Measurements from ENCODE around the gene CFL1. TPM values are rescaled to one million over a fixed set of nuclear protein-coding genes. Genes with fewer than 3 reads are reported as not detected.
A peak's percentile ranks its signal among the peaks of the same experiment; 100 is the strongest.

CFL1 gene
- polyA plus RNA-seq, 10 donors: 475 to 750 (median 627) TPM

- DNase-seq: peak in 1 of 3 donors; percentile 50
These were observed 33.5 kb upstream of the CFL1 start for GRCh38 chr11:65891219-65892136.

- peak; percentile 97 to 99 (median 97) for DNase-seq
These were observed 32.6 kb upstream of the CFL1 start, which contains the start of gene CCDC85B for GRCh38 chr11:65890324-65891218. TSS of gene CCDC85B (plus strand) at chr11:65890673. CDS start at chr11:65890784, 111 bp downstream.

- DNase-seq: peak; percentile 97 to 99 (median 98)
These were observed 30.3 kb upstream of the CFL1 start, which contains the start of gene FIBP for GRCh38 chr11:65888163-65888814. TSS of gene FIBP (minus strand) at chr11:65888471. CDS start at chr11:65888418, 53 bp downstream.

DNA sequence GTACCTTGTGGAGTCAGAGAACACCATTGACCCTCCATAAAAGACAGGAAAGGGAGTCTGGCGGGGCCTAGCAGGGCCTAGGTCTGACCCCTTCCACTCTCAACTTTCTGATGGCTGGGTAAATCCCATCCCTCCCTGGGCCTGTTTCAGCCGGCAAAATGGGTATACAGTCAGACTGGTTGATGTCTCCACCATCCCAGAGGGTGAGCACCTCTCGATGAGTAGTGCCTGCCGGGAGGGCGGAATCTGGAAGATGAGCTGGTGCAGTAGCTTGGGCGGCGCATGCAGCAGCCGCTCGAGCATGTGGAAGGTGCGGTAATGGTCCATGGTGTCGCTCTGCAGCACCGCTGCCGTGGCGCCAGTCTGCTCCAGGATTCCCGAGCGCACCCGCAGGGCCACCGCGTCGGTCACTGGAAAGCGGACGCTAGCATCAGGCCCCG, 29.8 kb upstream of the CFL1 start:
- no peak for DNase-seq

- DNase-seq: no peak
These were observed 29.1 kb upstream of the CFL1 start for GRCh38 chr11:65886826-65887722.

- no peak for DNase-seq
These were observed 28.0 kb upstream of the CFL1 start for GRCh38 chr11:65885808-65886536.

- no peak for DNase-seq
These were observed 27.3 kb upstream of the CFL1 start for GRCh38 chr11:65885231-65885630.

GRCh38 chr11:65884716-65885092, 26.7 kb upstream of the CFL1 start:
- DNase-seq: peak in 2 of 3 donors; percentile 74 to 81

DNA sequence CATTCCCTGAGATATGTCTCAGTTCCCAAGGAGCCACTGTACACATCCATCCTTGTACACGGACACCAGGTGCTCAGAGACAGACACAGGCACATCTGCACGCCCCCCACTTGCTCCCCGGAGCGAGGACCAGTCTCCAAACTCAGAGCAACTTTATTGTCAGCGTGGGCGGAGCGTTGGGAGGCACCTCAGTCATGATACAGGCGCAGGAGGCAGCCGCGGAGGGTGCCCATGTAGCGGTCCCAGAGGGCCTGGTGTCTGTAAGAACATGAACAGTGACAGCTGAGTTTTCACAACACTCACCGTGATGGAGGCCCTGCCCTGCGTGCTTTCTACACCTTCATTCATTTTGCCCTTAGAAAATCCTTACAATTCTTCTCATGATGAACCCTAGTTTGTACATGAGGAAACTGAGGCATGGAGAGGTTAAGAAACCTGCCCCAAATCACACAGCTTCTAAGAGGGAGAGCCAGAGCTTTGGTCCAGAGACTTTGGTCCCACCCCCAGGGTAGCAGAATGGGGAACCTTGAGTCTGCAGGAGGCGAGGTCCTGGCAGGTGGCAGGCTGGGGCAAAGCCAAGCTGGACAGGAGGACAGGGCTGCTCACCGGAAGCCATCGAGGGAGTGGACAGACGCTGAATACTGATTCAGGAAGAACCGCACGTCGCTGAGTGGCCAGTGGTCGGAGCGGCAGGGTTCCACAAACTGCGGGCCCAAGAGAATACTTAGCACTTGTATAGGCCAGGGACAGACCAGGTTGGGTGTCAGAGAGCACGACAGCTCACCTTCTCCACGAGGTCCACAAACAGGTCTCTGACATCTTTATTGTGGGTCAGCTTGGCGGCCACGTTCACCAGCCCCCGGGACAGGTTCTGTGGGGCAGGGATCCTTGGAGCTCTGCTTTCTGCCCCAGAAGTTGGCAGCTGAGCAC, 26.1 kb upstream of the CFL1 start:
- no peak for DNase-seq

GRCh38 chr11:65883058-65883761, 25.2 kb upstream of the CFL1 start:
- DNase-seq: no peak

GRCh38 chr11:65882120-65883057, 24.4 kb upstream of the CFL1 start:
- no peak for DNase-seq

- no peak for DNase-seq
These were observed 23.0 kb upstream of the CFL1 start for GRCh38 chr11:65880844-65881421.

DNA sequence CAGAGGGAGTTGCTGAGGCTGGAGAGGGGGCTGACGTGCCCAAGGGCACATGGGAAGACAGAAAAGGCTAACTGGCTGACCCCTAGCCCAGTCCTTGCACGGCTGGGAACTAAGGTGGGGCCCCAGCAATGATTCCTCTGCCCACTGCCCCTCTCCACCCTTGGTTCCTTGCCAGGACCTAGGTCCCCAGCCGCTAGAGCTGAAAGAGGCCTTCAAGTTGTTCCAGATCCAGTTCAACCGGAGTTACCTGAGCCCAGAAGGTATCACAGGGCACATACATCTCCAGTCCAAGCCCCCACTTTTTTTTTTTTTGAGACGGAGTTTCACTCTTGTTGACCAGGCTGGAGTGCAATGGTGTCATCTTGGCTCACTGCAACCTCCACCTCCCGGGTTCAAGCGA, 22.0 kb upstream of the CFL1 start:
- DNase-seq: no peak

DNA sequence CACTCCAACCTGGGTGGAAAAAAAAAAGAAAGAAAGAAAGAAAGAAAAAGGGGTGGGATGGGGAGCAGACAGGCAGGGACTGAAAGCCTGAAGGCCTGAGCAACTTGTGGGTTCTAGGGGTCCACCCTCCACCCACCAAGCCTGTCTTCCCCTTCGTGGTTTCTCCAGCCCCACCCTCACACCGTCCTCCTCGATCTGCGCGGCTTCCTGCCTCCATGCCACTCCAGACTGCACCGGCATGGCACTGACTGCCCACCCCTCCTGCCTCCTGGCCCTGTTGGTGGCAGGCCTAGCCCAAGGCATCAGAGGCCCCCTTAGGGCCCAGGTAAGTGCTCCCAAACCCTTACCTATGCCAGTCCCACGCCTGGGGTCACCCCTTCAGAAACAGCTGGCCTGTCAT, 21.6 kb upstream of the CFL1 start, which contains the start of gene CTSW:
CTSW (plus strand) TSS at position 221 of the 400 bp plus-strand sequence; CDS start at position 239, 18 bp downstream.
- DNase-seq: no peak

DNA sequence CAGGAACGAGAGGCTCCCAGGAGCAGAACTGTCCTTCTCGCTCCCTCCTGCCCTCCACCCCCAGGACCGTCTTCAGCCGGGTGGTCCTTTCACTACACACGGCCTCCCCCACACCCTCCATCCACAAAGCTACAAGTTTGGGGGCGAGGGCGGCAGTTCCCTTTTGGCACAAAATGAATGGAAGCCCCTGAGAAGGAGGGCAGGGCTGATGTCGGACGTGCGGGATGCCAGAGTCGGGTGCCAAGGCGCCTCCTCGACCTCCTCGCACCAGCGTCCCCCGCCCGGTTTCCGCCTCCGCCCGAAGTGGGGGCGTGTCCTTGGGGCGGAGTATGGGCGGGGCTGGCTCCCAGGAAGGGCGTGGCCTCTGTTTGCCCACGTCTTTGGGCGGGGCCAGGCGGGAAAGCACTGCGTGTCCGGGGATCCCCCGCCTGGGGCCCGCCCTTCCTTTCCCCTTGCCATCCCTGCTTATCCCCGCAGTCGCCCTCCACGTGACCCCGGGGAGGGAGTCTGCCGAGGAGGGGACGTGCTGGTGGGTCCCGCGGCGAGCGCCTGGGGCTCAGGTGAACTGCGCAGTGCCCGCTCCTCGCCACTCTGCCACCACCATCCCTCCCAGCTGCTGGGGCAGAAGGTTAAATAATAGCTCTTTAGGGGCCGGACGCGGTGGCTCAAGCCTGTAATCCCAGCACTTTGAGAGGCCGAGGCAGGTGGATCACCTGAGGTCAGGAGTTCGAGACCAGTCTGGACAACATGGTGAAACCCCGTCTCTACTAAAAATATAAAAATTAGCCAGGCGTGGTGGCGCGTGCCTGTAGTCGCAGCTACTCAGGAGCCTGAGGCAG, 15.6 kb upstream of the CFL1 start:
- peak; percentile 91 to 96 (median 94) for DNase-seq
